PC-3 (cell line): ENCODE data around the gene EPB41L3.

Experiments used
- CTCF ChIP-seq: fragments of 300-600 bp; sonication (generic); conservative IDR thresholded peaks from 2 replicates; pipeline ENCODE4 v1.5.1; 2017; ENCODE audit warnings: antibody characterized with exemption, low read depth, mild to moderate bottlenecking, low read length
- EZH2 ChIP-seq: fragments of 300-600 bp; sonication (generic); IDR thresholded peaks from one replicate; pipeline ENCODE4 v1.6.1; 2017; ENCODE audit warnings: antibody characterized with exemption, mild to moderate bottlenecking, low read length; ENCODE audit not compliant: unreplicated experiment

- TF ChIP-seq EZH2, result no peak
- TF ChIP-seq CTCF, result no peak
Measured at GRCh38 chr18:5431836-5432575, 111.8 kb downstream of the EPB41L3 start.
